Mucosa of gallbladder (tissue), 1 donor: ENCODE results near the gene C9orf43. TPM values are rescaled to one million over a fixed set of nuclear protein-coding genes. Genes with fewer than 3 reads are reported as not detected.

Experiments
- DNase-seq: peaks from one replicate; pipeline ENCODE4 v3.0.0-alpha.2; 2020; ENCODE audit warnings: low spot score
- total RNA-seq: library from RNA; stranded (reverse); gene quantifications from one replicate; pipeline ENCODE4 v1.2.1, GENCODE V29; 2021
- donor health status: DM: no; HTN: no; CAD: no.

The C9orf43 gene
- total RNA-seq, 1 donor from 2014 or later, result 0.37 TPM

DNA sequence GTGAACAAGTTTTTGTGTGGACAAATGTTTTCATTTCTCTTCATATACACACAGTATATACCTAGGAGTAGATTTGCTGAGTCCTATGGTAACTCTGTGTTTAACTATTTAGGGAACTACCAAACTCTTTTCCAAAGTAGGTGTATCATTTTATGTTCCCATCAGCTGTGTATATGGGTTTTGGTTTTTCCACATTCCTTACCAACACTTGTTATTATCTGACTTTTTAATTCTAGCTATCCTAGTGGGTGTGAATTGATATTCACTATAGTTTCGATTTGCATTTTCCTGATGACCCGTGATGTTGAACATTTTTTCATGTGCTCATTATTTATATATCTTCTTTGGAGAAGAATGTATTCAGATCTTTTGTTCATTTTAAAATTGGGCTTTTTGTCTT, 56.6 kb downstream of the C9orf43 start:
- no peak for DNase-seq

- DNase-seq, result no peak
Observed at GRCh38 chr9:113468716-113469448, 58.3 kb downstream of the C9orf43 start.

DNA sequence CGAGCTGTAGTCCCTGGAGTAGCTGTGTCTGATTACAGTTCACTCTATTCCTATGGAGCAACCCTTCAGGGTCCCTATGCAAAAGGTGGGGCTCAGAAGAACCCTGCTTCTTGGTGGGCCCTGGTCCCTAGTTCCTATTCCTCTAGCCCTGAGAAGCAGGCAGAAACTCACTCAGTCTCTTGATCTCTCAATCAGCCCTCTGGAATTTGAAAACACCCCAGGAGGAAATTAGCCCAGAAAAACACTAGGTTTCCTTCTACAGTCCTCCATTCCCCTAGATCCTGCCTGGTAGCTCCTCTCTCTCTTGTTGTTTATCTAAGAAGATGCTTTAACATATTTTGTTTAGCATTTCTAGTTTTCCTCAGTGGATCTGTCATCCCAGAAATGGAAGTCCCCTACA, 60.6 kb downstream of the C9orf43 start:
- DNase-seq, result no peak

- no peak for DNase-seq
Observed at GRCh38 chr9:113471566-113471965, 61.0 kb downstream of the C9orf43 start.

GRCh38 chr9:113472199-113472598, 61.7 kb downstream of the C9orf43 start:
- no peak for DNase-seq

DNA sequence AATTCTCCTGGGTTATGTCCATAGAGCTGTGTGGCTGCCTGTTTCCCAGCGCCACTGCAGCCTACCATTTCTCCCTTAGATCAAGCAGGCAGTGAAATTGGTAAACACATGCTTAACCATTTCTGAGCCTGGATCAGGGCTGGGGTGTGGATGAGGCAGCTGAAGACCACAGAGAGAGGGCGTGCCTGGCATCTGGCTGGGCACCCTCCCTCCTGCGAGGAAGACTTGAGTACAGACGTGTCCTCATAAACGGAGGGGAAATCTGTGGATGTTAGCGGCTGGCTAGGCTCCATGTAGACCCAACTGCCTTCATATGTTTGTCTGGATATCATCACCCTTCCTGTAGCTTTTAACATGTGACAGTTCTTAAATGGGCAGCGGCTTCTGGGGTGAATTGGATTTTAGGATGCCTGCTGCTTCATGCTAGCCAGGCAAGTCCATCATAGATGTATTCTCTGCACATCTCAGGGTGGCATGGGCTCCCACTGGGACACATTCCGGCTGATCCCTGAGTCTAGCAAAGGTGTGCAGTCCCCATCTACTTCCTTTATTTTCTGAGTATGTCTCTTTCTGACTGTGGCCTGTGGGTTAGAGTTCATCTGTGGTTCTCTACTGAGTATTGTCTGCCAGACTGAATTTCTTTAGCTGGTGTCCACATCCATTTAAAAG, 63.9 kb downstream of the C9orf43 start:
- DNase-seq, result no peak

DNA sequence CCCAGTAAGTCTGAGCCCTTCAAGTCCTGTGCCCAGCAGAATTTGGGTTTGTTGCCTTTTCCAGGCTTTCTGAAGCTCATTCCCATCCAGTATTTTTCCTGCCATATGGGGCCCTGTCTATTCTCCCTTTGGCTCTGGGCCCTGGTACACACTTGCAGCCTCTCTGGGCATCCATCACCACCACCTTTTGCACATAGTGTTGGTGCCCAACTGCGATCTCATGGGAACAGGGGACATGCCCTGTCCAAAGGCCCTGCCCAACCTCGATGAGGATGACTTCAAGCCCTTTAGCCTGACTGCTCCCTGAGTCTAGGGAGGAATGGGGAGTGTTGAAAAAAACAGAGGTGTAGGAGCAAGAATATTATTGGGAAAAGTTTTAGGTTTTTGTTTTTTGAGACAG, 64.5 kb downstream of the C9orf43 start:
- DNase-seq, result no peak

DNA sequence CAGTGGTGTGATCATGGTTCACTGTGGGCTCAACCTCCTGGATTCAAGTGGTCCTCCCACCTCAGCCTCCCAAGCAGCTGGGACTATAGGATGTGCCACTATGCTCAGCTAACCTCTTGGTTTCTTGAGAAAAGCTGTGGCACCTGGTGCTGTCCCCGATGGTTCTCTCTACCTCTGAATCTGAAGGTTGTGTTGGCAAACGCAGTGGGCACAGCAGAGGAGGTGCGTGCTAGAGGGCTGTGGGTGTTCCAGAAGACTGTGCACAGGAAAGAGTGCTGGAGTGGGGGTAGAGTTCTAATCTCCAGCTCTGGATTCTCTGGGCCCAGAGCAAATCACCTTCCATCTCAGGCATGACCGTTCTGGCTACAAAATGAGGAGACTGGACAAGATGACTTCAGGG, 65.4 kb downstream of the C9orf43 start:
- DNase-seq, result no peak

DNA sequence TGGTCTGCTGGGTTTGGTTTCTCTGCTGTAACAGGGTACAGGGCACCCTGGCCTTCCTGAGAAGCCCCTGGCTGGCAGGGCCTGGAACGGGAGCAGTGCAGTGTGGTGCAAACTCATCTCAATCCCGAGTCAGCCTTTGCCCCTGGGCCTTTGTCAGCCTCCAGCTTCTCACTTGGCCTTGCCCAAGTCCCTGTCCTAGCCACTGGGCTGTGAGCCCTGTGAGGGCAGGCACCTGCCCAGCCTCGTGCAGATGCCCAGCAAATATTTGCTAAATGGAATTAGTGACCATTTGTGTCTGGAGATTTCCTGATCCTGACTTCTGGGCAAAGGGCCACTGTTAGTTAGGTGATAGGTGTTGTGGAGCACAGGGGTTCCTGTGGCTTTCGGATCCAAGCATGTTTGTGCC, 66.0 kb downstream of the C9orf43 start:
- DNase-seq, result no peak

GRCh38 chr9:113477058-113477457, 66.5 kb downstream of the C9orf43 start:
- DNase-seq, result no peak

- no peak for DNase-seq
Observed at GRCh38 chr9:113477661-113478060, 67.1 kb downstream of the C9orf43 start.

GRCh38 chr9:113479174-113479621, 68.7 kb downstream of the C9orf43 start:
- DNase-seq, result no peak

Other genes starting within 250 kb of the C9orf43 start
- 28.9 TPM for gene FKBP15, start 189.5 kb upstream of the C9orf43 start, total RNA-seq
- 26.1 TPM for gene SLC31A1, start 189.2 kb upstream of the C9orf43 start, total RNA-seq
- gene CDC26, start 135.2 kb upstream of the C9orf43 start, total RNA-seq, result 29.0 TPM
- gene PRPF4, start 135.1 kb upstream of the C9orf43 start, total RNA-seq, result 20.1 TPM
- 5.3 TPM for gene RNF183, start 107.4 kb upstream of the C9orf43 start, total RNA-seq
- 8.1 TPM for gene WDR31, start 70.5 kb upstream of the C9orf43 start, total RNA-seq
- gene BSPRY, start 61.2 kb upstream of the C9orf43 start, total RNA-seq, result 16.0 TPM
- 102 TPM for gene HDHD3, start 33.8 kb upstream of the C9orf43 start, total RNA-seq
- 108 TPM for gene ALAD, start 9.5 kb upstream of the C9orf43 start, total RNA-seq
- 24.5 TPM for gene POLE3, start 72 bp upstream of the C9orf43 start, total RNA-seq
- gene RGS3, start 53.0 kb downstream of the C9orf43 start, total RNA-seq, result 142 TPM